SK-N-SH treated with all-trans-retinoic acid at 6 μM for 48 hours (cell line): ENCODE measurements around the gene ANKRD12.

Experiments used
- ATAC-seq: fragments of 200-7000 bp; cut with Tn5 transposase; 3 replicates; pipeline ENCODE4 v1.9.1; 2020; ENCODE audit warnings: mild to moderate bottlenecking, moderate library complexity
- ARNTL ChIP-seq: fragments of 450-650 bp; formaldehyde crosslinking; IDR thresholded peaks from 2 replicates; pipeline ENCODE4 v1.5.0; 2020; ENCODE audit warnings: low read depth, mild to moderate bottlenecking, moderate library complexity, borderline replicate concordance
- BACH2 ChIP-seq: fragments of 250-450 bp; sonication (Bioruptor Pico); IDR thresholded peaks from 2 replicates; pipeline ENCODE4 v1.9.0; 2021; ENCODE audit warnings: mild to moderate bottlenecking, borderline replicate concordance
- CREB5 ChIP-seq: fragments of 250-450 bp; sonication (Bioruptor Pico); IDR thresholded peaks from 2 replicates; pipeline ENCODE4 v1.5.1; 2020; ENCODE audit warnings: low read depth, mild to moderate bottlenecking, moderate library complexity
- CSDC2 ChIP-seq: fragments of 250-450 bp; sonication (Bioruptor Pico); IDR thresholded peaks from 2 replicates; pipeline ENCODE4 v1.5.0; 2020; ENCODE audit warnings: mild to moderate bottlenecking, moderate library complexity
- CSRNP3 ChIP-seq: fragments of 250-450 bp; sonication (Bioruptor Pico); IDR thresholded peaks from 2 replicates; pipeline ENCODE4 v1.5.1; 2021; ENCODE audit warnings: mild to moderate bottlenecking, moderate library complexity
- ESRRG ChIP-seq: fragments of 250-450 bp; sonication (Bioruptor Pico); IDR thresholded peaks from 2 replicates; pipeline ENCODE4 v1.6.1; 2021; ENCODE audit warnings: mild to moderate bottlenecking
- GLIS3 ChIP-seq: fragments of 250-450 bp; sonication (Bioruptor Pico); IDR thresholded peaks from 2 replicates; pipeline ENCODE4 v1.5.0; 2020; ENCODE audit warnings: mild to moderate bottlenecking, moderate library complexity
- ISL1 ChIP-seq: fragments of 250-450 bp; sonication (Bioruptor Pico); IDR thresholded peaks from 2 replicates; pipeline ENCODE4 v2.1.2; 2022; ENCODE audit warnings: mild to moderate bottlenecking, moderate library complexity
- OSR1 ChIP-seq: fragments of 250-450 bp; sonication (Bioruptor Pico); IDR thresholded peaks from 2 replicates; pipeline ENCODE4 v1.8.0; 2022; ENCODE audit warnings: moderate library complexity, mild to moderate bottlenecking, inconsistent platforms
- PATZ1 ChIP-seq: fragments of 250-450 bp; sonication (Bioruptor Pico); IDR thresholded peaks from 2 replicates; pipeline ENCODE4 v1.8.0; 2020; ENCODE audit warnings: mild to moderate bottlenecking, moderate library complexity, borderline replicate concordance
- PPARA ChIP-seq: fragments of 250-450 bp; sonication (Bioruptor Pico); IDR thresholded peaks from 2 replicates; pipeline ENCODE4 v1.5.0; 2020; ENCODE audit warnings: mild to moderate bottlenecking, borderline replicate concordance
- RARB ChIP-seq: fragments of 250-450 bp; sonication (Bioruptor Pico); IDR thresholded peaks from 2 replicates; pipeline ENCODE4 v1.8.0; 2021; ENCODE audit warnings: mild to moderate bottlenecking, moderate library complexity
- SNAI2 ChIP-seq: fragments of 250-450 bp; sonication (Bioruptor Pico); IDR thresholded peaks from 2 replicates; pipeline ENCODE4 v1.5.0; 2020; ENCODE audit warnings: mild to moderate bottlenecking, moderate library complexity
- TCF4 ChIP-seq: fragments of 250-450 bp; sonication (Bioruptor Pico); IDR thresholded peaks from 2 replicates; pipeline ENCODE4 v1.8.0; 2021; ENCODE audit warnings: mild to moderate bottlenecking, moderate library complexity, borderline replicate concordance
- TOX ChIP-seq: fragments of 250-450 bp; sonication (Bioruptor Pico); IDR thresholded peaks from 2 replicates; pipeline ENCODE4 v1.8.0; 2021; ENCODE audit warnings: mild to moderate bottlenecking, moderate library complexity, borderline replicate concordance
- TSHZ2 ChIP-seq: fragments of 250-450 bp; sonication (Bioruptor Pico); IDR thresholded peaks from 2 replicates; pipeline ENCODE4 v1.5.0; 2020; ENCODE audit warnings: mild to moderate bottlenecking, moderate library complexity
- ZC3H10 ChIP-seq: fragments of 250-450 bp; sonication (Bioruptor Pico); IDR thresholded peaks from 2 replicates; pipeline ENCODE4 v1.5.1; 2021; ENCODE audit warnings: mild to moderate bottlenecking, moderate library complexity
- ZFP3 ChIP-seq: fragments of 250-450 bp; sonication (Bioruptor Pico); IDR thresholded peaks from 2 replicates; pipeline ENCODE4 v1.5.0; 2020; ENCODE audit warnings: mild to moderate bottlenecking, moderate library complexity
- ZFP30 ChIP-seq: fragments of 450-650 bp; formaldehyde crosslinking; IDR thresholded peaks from 2 replicates; pipeline ENCODE4 v1.5.0; 2022; ENCODE audit warnings: mild to moderate bottlenecking, moderate library complexity
- ZNF565 ChIP-seq: fragments of 450-650 bp; formaldehyde crosslinking; conservative IDR thresholded peaks from 2 replicates; pipeline ENCODE4 v1.5.0; 2020; ENCODE audit warnings: low read depth, mild to moderate bottlenecking, moderate library complexity
- ZNF70 ChIP-seq: fragments of 450-650 bp; formaldehyde crosslinking; IDR thresholded peaks from 2 replicates; pipeline ENCODE4 v1.5.0; 2020; ENCODE audit warnings: mild to moderate bottlenecking, moderate library complexity
- ZNF8 ChIP-seq: fragments of 450-650 bp; formaldehyde crosslinking; IDR thresholded peaks from 2 replicates; pipeline ENCODE4 v1.5.0; 2020; ENCODE audit warnings: mild to moderate bottlenecking, moderate library complexity

ANKRD12 gene

GRCh38 chr18:9293948-9294347 is 157.4 kb downstream of the ANKRD12 start:
- no peak for TF ChIP-seq ZFP3
- TF ChIP-seq, all 23 proteins: peak for 0
- no peak for ATAC-seq

- no peak for TF ChIP-seq ZNF70 (CRISPR knock-in tag)
- peak; percentile 41; the same call in 1 of the 3 replicates for ATAC-seq
These were observed 159.8 kb downstream of the ANKRD12 start for GRCh38 chr18:9296233-9297006.

- TF ChIP-seq CSRNP3 (CRISPR knock-in tag): no peak
- no peak for TF ChIP-seq ZC3H10
- TF ChIP-seq TCF4: no peak
- TF ChIP-seq ZNF70 (CRISPR knock-in tag): no peak
- no peak for TF ChIP-seq RARB (CRISPR knock-in tag)
- TF ChIP-seq ZNF565 (CRISPR knock-in tag): no peak
- TF ChIP-seq ZFP30 (CRISPR knock-in tag): no peak
- no peak for TF ChIP-seq GLIS3
- no peak for TF ChIP-seq PPARA (CRISPR knock-in tag)
- TF ChIP-seq CREB5 (CRISPR knock-in tag): no peak
- TF ChIP-seq TOX (CRISPR knock-in tag): no peak
- no peak for TF ChIP-seq TSHZ2 (CRISPR knock-in tag)
- TF ChIP-seq OSR1 (CRISPR knock-in tag): no peak
- no peak for TF ChIP-seq ESRRG (CRISPR knock-in tag)
- TF ChIP-seq BACH2 (CRISPR knock-in tag): no peak
- no peak for TF ChIP-seq SNAI2
- no peak for TF ChIP-seq ARNTL
- no peak for TF ChIP-seq PATZ1
- no peak for TF ChIP-seq ZNF8 (CRISPR knock-in tag)
- ATAC-seq: no peak
These were observed 160.4 kb downstream of the ANKRD12 start for GRCh38 chr18:9297007-9297393.

- TF ChIP-seq CSDC2 (CRISPR knock-in tag) (no peak), CSRNP3 (CRISPR knock-in tag) (no peak), PATZ1 (no peak), ISL1 (CRISPR knock-in tag) (no peak), ZNF8 (CRISPR knock-in tag) (no peak)
These were observed 167.9 kb downstream of the ANKRD12 start for GRCh38 chr18:9304388-9305070.

More at GRCh38 chr18:9304388-9305070, 167.9 kb downstream of the ANKRD12 start:
- no peak for ATAC-seq
